Testis (tissue), 3 donors: ENCODE results near the gene TMEM52. TPM values are rescaled to one million over a fixed set of nuclear protein-coding genes. Genes with fewer than 3 reads are reported as not detected.
A peak's percentile ranks its signal among the peaks of the same experiment; 100 is the strongest.
"Not testable (repeated sequence)": the region's sequence is repeated elsewhere in the genome, so short reads cannot be mapped to it uniquely, and the experiment has no call there.

ENCODE experiments used
- DNase-seq: peaks from one replicate; pipeline ENCODE4 v3.0.0-alpha.2; 2019
- H3K27ac ChIP-seq, 2 donors: fragments of 200-600 bp; sonication (generic); one replicate each; pipeline ENCODE4 v1.5.1; 2019
- H3K27me3 ChIP-seq: fragments of 200-600 bp; sonication (generic); one replicate; pipeline ENCODE4 v1.5.1; 2019
- H3K36me3 ChIP-seq: fragments of 200-600 bp; sonication (generic); one replicate; pipeline ENCODE4 v1.5.1; 2017; ENCODE audit warnings: low read depth; ENCODE audit errors: missing control alignments
- H3K4me1 ChIP-seq: fragments of 200-600 bp; sonication (generic); one replicate; pipeline ENCODE4 v1.5.1; 2019
- H3K4me3 ChIP-seq, 2 donors: fragments of 200-600 bp; sonication (generic); one replicate each; pipeline ENCODE4 v1.5.1; 2017 to 2019
- H3K9me3 ChIP-seq: fragments of 200-600 bp; sonication (generic); one replicate; pipeline ENCODE4 v1.5.1; 2017
- CTCF ChIP-seq, 3 experiments: fragments of 450-650 bp in 2 of 3; fragments of 200-600 bp in 1 of 3; sonication (generic) in 1 of 3; IDR thresholded peaks; one replicate each; pipeline ENCODE4 v1.5.1; 2016 to 2019; ENCODE audit warnings: antibody characterized with exemption in 3 of 3, mild to moderate bottlenecking in 2 of 3, moderate library complexity in 1 of 3
- POLR2A ChIP-seq: fragments of 450-650 bp; IDR thresholded peaks from one replicate; pipeline ENCODE4 v1.6.1; 2017; ENCODE audit warnings: antibody characterized with exemption, mild to moderate bottlenecking, moderate library complexity
- WGBS, 2 donors: methylation state at CpG; one replicate each; pipeline ENCODE4 v1.1.5; 2018; 5-methylcytosine and 5-hydroxymethylcytosine counted together
- intact Hi-C: fragments of 100-400 bp; cut with DNase I; formaldehyde crosslinking; loops from one replicate; pipeline ENCODE4 v1.15.1; 2023; ENCODE audit warnings: low total_unique reads
- polyA plus RNA-seq: library from polyadenylated mRNA; stranded (reverse); fragments of 350-450 nt; fragmentation: Illumina TruSeq; extraction: RNeasy Lipid Tissue Mini Kit (QIAGEN cat#74804); gene quantifications from one replicate; pipeline ENCODE4 v1.2.3, GENCODE V29; 2014; ENCODE audit warnings: low read depth, low replicate concordance; ENCODE audit not compliant: insufficient read depth
- total RNA-seq, 2 donors: library from RNA; depleted of rRNA; stranded (reverse); fragments of >200 nt; gene quantifications; one replicate each; pipeline ENCODE4 v1.2.3, GENCODE V29; 2016

The TMEM52 gene
- total and polyA plus RNA-seq, 3 donors from 2014 or later = 40.8 to 143 (median 74.0) TPM

DNA sequence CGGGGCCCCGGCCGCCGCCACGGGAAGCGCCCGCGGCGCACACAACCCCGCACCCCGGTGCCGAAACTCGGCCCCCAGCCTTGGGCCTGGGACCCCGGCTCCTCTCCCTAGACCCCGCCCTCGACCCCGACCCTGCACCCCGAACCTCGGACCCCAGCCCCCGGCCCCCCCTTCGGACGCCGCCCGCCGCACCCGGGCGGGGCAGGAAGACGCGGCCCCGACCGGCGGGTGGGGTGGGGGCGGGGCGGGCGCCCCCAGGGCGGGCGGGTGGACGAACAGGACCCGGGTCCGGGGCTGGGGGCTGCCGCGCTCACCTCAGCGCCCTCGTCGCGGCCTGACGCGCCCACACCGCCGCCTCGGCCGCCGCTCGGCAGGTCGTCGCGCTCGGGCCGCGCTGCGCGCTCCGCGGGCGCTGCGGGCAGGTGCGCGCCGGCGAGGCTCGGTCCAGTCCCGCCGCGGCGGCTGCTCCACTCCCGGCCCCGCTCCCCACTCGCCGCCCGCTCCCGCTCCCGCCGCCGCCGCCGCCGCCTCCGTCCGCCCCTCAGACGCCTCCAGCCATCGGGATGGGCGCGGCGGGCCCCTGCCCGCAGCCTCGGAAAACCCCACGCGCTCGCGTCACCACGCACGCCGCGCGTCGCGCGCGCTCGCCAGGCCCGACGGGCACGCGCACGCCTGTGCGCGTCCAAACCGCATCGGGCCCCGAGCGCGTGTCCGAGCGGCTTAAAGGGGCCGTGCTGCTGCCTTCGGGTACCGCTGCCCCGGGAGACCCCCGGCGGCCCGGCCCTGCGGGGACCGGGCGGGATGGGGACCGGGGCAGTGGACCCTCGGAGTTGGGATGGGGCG lies 28.4 kb downstream of the TMEM52 start, which contains the start of gene GNB1:
GNB1 (minus strand) TSS at position 582 of the 843 bp plus-strand sequence. CDS start 65,634 bp downstream, outside the sequence.
- WGBS, 2 donors = 0% methylated on average over 52 of the region's 137 CpGs; no CpG with 5 or more reads in 1 of the 2 donors

DNA sequence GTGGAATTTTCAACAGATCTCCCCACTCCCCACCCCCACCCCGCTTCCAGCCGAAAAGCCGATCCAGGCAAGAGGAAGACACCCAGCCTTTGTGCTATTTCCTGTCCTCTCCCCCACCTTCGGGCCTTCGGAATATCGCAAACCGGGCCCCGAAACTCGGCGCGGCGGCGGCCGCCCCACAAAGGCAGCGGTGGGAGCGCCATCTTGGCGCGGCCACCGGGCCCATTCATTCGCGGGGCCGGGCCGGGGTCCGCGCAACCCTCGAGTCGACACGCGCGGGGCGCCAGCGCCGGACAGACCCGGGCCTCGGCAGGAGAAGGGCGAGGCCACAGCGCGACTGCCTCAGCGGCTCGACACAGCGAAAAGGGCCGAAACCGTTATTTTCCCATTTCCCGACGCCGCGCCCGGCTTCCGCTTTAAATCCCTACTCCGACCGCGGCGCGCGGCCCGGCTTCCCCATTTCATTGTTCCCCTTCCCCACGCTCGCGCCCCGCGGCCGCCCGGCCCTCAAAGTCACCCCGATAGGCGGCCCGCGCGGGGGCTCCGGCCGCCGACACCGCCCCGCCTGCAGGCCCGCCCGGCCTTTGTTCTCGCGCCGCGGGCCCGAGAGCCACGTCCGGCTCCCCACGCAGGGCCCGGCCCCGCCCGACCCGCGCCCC lies 29.1 kb downstream of the TMEM52 start:
- peak; percentile 48 for DNase-seq
- H3K4me3 ChIP-seq = peak overlapping the region; percentile 86 to 94
- intact Hi-C loops = no loop called here
- H3K36me3 ChIP-seq = no peaks in the 10 kb centered on the region
- TF ChIP-seq POLR2A (no peak), CTCF (IDR thresholded peaks at IDR 0.05) (no peak)
- peak overlapping the region; percentile 88 to 96 for H3K27ac ChIP-seq
- H3K27me3 ChIP-seq = no peaks in the 10 kb centered on the region
- 0 to 1% methylated on average over 3 to 82 of the region's 88 CpGs for WGBS, 2 donors
- peaks cover 44% of the 10 kb centered on the region for H3K4me1 ChIP-seq
- H3K9me3 ChIP-seq = no peaks in the 10 kb centered on the region

More for the DNA sequence above, 28.4 kb downstream of the TMEM52 start, which contains the start of gene GNB1:
- Histone ChIP-seq H3K36me3 (no peaks in the 10 kb centered on the region), H3K4me1 (peaks cover 47% of the 10 kb centered on the region), H3K27me3 (no peaks in the 10 kb centered on the region), H3K27ac (peak within 1 kb of the TSS; percentile 91 to 96), H3K4me3 (peak within 1 kb of the TSS; percentile 86 to 94), H3K9me3 (no peaks in the 10 kb centered on the region)
- intact Hi-C loops = no loop called here
- TF ChIP-seq POLR2A = peak; percentile 81
- TF ChIP-seq CTCF (IDR thresholded peaks at IDR 0.05) = peak in 1 of 3 experiments; percentile 13
- peak; percentile 90 for DNase-seq

DNA sequence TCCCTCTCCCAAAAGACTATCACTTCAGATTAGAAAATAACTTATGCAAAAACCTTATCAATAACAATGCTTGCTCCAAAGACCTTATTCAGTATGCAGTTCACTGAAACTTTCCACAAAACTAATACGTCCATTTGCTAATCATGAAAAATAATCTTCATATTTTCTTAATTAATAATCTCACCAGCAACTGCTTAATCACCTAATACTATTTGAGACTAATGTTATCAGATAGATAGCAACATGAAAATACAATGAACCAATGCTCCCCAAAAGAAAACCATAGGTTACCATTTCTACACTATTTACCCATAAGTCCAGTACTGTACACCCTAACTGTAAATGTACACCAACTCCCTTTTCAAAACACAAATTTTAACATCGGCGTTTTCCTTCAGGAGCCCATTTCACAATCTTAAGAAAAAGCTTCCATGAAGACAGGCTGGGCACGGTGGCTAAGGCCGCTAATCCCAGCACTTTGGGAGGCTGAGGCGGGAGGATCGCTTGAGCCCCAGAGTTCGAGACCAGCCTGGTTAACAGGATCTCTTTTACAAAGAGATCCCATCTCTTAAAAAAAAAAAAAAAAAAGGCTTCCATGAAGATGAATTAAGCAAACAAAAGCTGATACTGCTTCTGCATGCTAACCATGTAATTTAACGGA lies 29.9 kb downstream of the TMEM52 start:
- no peak for DNase-seq
- H3K4me1 ChIP-seq = peaks cover 37% of the 10 kb centered on the region

DNA sequence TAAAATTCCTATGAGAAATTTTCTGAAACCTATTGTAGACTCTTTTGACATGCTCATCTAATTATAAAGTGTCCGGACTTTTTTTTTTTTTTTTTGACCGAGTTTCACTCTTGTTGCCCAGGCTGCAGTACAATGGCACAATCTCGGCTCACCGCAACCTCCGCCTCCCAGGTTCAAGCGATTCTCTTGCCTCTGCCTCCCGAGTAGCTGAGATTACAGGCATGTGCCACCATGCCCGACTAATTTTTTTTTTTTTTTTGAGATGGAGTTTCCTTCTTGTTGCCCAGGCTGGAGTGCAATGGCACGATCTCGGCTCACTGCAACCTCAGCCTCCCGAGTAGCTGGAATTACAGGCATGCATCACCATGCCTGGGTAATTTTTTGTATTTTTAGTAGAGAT lies 35.2 kb downstream of the TMEM52 start:
- peaks cover 45% of the 10 kb centered on the region for H3K4me1 ChIP-seq
- H3K9me3 ChIP-seq, H3K27me3 ChIP-seq, DNase-seq, H3K4me3 ChIP-seq, H3K36me3 ChIP-seq, H3K27ac ChIP-seq, intact Hi-C loops: not testable (repeated sequence)
- WGBS, 2 donors = 61 to 74% methylated on average over 11 of the region's 11 CpGs

More for the DNA sequence above, 29.9 kb downstream of the TMEM52 start:
- TF ChIP-seq POLR2A = no peak
- Histone ChIP-seq H3K27me3 (no peaks in the 10 kb centered on the region), H3K36me3 (no peaks in the 10 kb centered on the region), H3K4me3 (peak overlapping the region; percentile 86 to 94), H3K9me3 (no peaks in the 10 kb centered on the region), H3K27ac (peak overlapping the region; percentile 88 to 96)
- 6 to 10% methylated on average over 9 of the region's 9 CpGs for WGBS, 2 donors
- intact Hi-C loops = no loop called here

DNA sequence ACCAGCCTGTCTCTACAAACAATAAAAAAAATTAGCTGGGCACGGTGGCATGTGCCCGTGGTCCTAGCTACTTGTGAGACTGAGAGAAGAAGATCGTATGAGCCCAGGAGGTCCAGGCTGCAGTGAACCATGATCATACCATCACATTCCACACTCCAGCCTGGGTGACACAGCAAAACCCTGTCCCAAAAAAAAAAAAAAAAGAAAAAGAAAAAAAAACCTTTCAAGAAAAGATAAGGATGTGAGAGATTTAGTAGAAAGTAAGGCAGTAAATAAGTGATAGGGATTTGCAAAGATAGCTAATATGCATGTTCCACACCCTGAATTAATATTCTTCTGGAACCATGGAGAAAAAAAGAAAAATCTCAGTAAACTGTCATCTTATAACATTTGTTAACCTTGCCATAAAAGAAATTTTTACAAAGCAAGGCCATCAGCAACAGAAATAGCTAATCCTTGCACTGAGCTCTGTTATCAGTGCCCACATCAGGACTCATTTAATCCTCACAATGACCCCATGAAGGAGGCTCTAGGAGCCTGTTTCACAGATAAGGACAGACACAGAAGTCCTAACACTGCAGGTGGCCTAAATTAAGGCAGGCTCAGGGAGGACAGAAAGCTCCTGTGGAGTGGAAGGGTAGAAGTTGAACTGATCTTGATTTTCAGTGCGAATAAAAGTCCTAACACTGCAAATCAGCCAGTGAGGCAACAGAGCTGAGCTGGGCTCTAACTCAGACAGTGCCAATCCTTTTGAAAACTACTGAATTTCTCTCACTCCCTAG lies 35.8 kb downstream of the TMEM52 start:
- Histone ChIP-seq H3K4me3 (no peak overlapping the region), H3K27ac (peak overlapping the region; percentile 15 to 23), H3K9me3 (no peaks in the 10 kb centered on the region), H3K36me3 (no peaks in the 10 kb centered on the region), H3K27me3 (no peaks in the 10 kb centered on the region), H3K4me1 (peaks cover 39% of the 10 kb centered on the region)
- intact Hi-C loops = no loop called here
- DNase-seq = no peak
- no peak for TF ChIP-seq CTCF (IDR thresholded peaks at IDR 0.05)
- TF ChIP-seq POLR2A = no peak
- 32 to 53% methylated on average over 4 of the region's 4 CpGs for WGBS, 2 donors
